ENCODE data around the gene IGFBPL1. TPM values are rescaled to one million over a fixed set of nuclear protein-coding genes. Genes with fewer than 3 reads are reported as not detected.

The IGFBPL1 gene
- polyA plus RNA-seq, 10 donors: 0.55 to 1.8 (median 0.92) TPM

DNA sequence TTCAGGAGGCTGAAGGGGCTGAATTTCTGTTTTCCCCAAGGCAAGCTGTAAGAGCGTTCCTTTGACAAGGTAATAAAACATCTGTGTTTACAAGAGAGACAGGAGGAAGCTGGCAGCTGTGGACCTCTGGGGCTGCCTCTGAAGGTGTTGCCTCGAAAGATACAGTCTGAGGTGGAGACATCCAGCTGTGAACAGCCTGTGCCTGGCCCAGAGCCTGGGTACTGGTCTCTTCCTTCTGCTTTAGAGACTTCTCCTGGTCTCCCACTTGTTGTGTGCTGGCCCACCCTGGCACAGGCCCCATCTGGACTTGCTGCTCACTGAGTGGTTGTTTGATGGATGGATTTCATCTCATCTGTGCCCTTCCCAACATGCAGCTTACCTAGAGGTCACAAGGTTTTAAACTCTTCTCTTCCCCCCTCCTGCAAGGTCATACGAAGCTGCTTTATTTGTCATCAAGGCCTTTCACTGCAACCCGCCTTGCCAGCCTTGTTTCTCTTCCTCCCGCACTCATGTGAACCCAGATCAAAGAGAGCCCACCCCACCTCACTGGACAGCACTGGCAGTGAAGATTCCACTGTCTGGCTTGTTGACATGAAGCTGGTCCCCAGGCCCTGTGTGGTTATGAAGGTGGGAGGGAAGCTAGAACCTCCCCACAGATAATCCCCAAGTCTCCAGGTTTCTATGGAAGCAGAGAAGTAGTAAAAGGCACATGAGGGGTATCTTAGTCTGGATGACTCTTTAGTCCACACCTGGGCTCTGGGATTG, 66.7 kb downstream of the IGFBPL1 start:
- no peak for DNase-seq

DNA sequence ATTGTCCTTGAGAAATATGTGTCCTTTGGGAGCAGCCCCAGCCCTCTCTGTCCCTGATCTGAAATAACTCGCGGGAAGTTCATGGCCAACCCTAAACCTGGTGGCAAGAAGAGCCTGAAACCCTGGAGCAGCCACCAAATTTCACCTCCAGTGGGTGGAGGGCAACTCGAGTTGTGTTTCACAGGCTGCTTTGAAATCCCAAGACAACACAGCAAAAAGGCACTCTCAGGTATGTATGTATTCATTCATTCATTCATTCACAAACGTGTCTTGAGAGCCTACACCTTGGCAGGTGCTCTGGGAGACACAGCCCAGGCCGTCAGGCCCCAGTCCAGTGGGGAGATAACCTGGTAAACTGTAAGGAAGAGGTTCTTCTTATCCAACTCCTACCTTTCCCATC, 67.4 kb downstream of the IGFBPL1 start:
- DNase-seq: no peak

Other genes starting within 250 kb of the IGFBPL1 start
- 10 to 100 TPM; 17.8 to 27.0 (median 20.6) TPM for gene ALDH1B1, start 31.8 kb downstream of the IGFBPL1 start, polyA plus RNA-seq (ENCODE audit: insufficient read length in 10 of 10)
- gene ANKRD18A, start 196.1 kb upstream of the IGFBPL1 start, polyA plus RNA-seq (ENCODE audit: insufficient read length in 10 of 10): under 1 TPM in 7 of 10 donors, not detected in 3; 0.09 to 0.57 (median 0.26) TPM